Prostate gland (tissue), 2 donors: ENCODE measurements around the gene EARS2.

Experiments used
- CTCF ChIP-seq, 4 experiments: fragments of 200-600 bp in 2 of 4; fragments of 450-650 bp in 2 of 4; sonication (generic) in 2 of 4; IDR thresholded peaks; 1 replicate in 3 of 4; 2 replicates in 1 of 4; pipeline ENCODE4 v1.5.1; 2016 to 2019; ENCODE audit warnings: antibody characterized with exemption in 4 of 4, mild to moderate bottlenecking in 2 of 4, moderate library complexity in 2 of 4
- POLR2A ChIP-seq: fragments of 450-650 bp; IDR thresholded peaks from one replicate; pipeline ENCODE4 v1.6.1; 2016; ENCODE audit warnings: antibody characterized with exemption, mild to moderate bottlenecking
- POLR2AphosphoS5 ChIP-seq: sonication (generic); formaldehyde crosslinking; IDR thresholded peaks from one replicate; pipeline ENCODE4 v1.6.1; 2017; ENCODE audit warnings: antibody characterized with exemption

- TF ChIP-seq POLR2AphosphoS5: no peak
- no peak for TF ChIP-seq CTCF (IDR thresholded peaks at IDR 0.05)
- TF ChIP-seq POLR2A: no peak
These were observed 61.5 kb downstream of the EARS2 start for GRCh38 chr16:23495671-23496070.
